Measurements from ENCODE around the gene CES1. TPM values are rescaled to one million over a fixed set of nuclear protein-coding genes. Genes with fewer than 3 reads are reported as not detected.

Gene CES1
- total RNA-seq: under 0.01 and 0.43 TPM in 2 replicates

GRCh38 chr16:55832773-55833691, at the start of gene CES1:
Gene CES1, minus strand, starts transcription at chr16:55833096. Its CDS starts 41 bp downstream, at chr16:55833055.

GRCh38 chr16:55875273-55875672, 42.4 kb upstream of the CES1 start, which contains the start of gene CES5A:
Gene CES5A, minus strand, starts transcription at chr16:55875373. Its CDS starts 152 bp downstream, at chr16:55875221.

Other genes starting within 250 kb of the CES1 start
- gene SLC6A2, start 177.1 kb downstream of the CES1 start, total RNA-seq: 1.0 and 1.4 TPM in 2 replicates
- not detected in 2 replicates for gene CES5A, start 42.3 kb upstream of the CES1 start, total RNA-seq